ENCODE measurements around the gene LRRC46.

LRRC46 gene

GRCh38 chr17:47802341-47803022 is 29.0 kb upstream of the LRRC46 start:
- no peak overlapping the region for H3K27ac ChIP-seq (ENCODE audit: low read length)
- H3K36me3 ChIP-seq (ENCODE audit: control insufficient read depth in 1 of 2, insufficient read depth in 2 of 2, low read length in 2 of 2), result peaks cover 9 to 11% of the 10 kb centered on the region in 2 donors
- no peaks in the 10 kb centered on the region for H3K4me1 ChIP-seq (ENCODE audit: control insufficient read depth in 1 of 2, insufficient read depth in 2 of 2, low read length in 2 of 2)
- no peaks in the 10 kb centered on the region for H3K27me3 ChIP-seq (ENCODE audit: low read depth, low read length)
- H3K4me3 ChIP-seq (ENCODE audit: low read depth in 1 of 2, low read length in 2 of 2), result no peak overlapping the region
- no peaks in the 10 kb centered on the region for H3K9me3 ChIP-seq (ENCODE audit: control insufficient read depth in 1 of 2, low read length in 2 of 2)

- Histone ChIP-seq H3K36me3 (ENCODE audit: control insufficient read depth in 1 of 2, insufficient read depth in 2 of 2, low read length in 2 of 2) (peaks cover 13 to 18% of the 10 kb centered on the region in 2 donors), H3K27me3 (ENCODE audit: low read depth, low read length) (no peaks in the 10 kb centered on the region), H3K9me3 (ENCODE audit: control insufficient read depth in 1 of 2, low read length in 2 of 2) (no peaks in the 10 kb centered on the region), H3K4me1 (ENCODE audit: control insufficient read depth in 1 of 2, insufficient read depth in 2 of 2, low read length in 2 of 2) (no peaks in the 10 kb centered on the region), H3K4me3 (ENCODE audit: low read depth in 1 of 2, low read length in 2 of 2) (no peak overlapping the region), H3K27ac (ENCODE audit: low read length) (no peak overlapping the region)
Observed at GRCh38 chr17:47803201-47803600, 28.3 kb upstream of the LRRC46 start.

GRCh38 chr17:47803751-47804150 is 27.7 kb upstream of the LRRC46 start:
- peaks cover 18 to 24% of the 10 kb centered on the region in 2 donors for H3K36me3 ChIP-seq (ENCODE audit: control insufficient read depth in 1 of 2, insufficient read depth in 2 of 2, low read length in 2 of 2)
- no peak overlapping the region for H3K4me3 ChIP-seq (ENCODE audit: low read depth in 1 of 2, low read length in 2 of 2)
- H3K27ac ChIP-seq (ENCODE audit: low read length), result no peak overlapping the region
- no peaks in the 10 kb centered on the region for H3K27me3 ChIP-seq (ENCODE audit: low read depth, low read length)
- H3K4me1 ChIP-seq (ENCODE audit: control insufficient read depth in 1 of 2, insufficient read depth in 2 of 2, low read length in 2 of 2), result no peaks in the 10 kb centered on the region
- no peaks in the 10 kb centered on the region for H3K9me3 ChIP-seq (ENCODE audit: control insufficient read depth in 1 of 2, low read length in 2 of 2)

GRCh38 chr17:47804461-47804860 is 27.0 kb upstream of the LRRC46 start:
- Histone ChIP-seq H3K4me3 (ENCODE audit: low read depth in 1 of 2, low read length in 2 of 2) (no peak overlapping the region), H3K27ac (ENCODE audit: low read length) (no peak overlapping the region), H3K27me3 (ENCODE audit: low read depth, low read length) (no peaks in the 10 kb centered on the region), H3K36me3 (ENCODE audit: control insufficient read depth in 1 of 2, insufficient read depth in 2 of 2, low read length in 2 of 2) (peaks cover 26 to 31% of the 10 kb centered on the region in 2 donors), H3K9me3 (ENCODE audit: control insufficient read depth in 1 of 2, low read length in 2 of 2) (no peaks in the 10 kb centered on the region), H3K4me1 (ENCODE audit: control insufficient read depth in 1 of 2, insufficient read depth in 2 of 2, low read length in 2 of 2) (no peaks in the 10 kb centered on the region)

- no peak overlapping the region for H3K4me3 ChIP-seq (ENCODE audit: low read depth in 1 of 2, low read length in 2 of 2)
- H3K36me3 ChIP-seq (ENCODE audit: control insufficient read depth in 1 of 2, insufficient read depth in 2 of 2, low read length in 2 of 2), result peaks cover 28 to 37% of the 10 kb centered on the region in 2 donors
- no peak overlapping the region for H3K27ac ChIP-seq (ENCODE audit: low read length)
- no peaks in the 10 kb centered on the region for H3K4me1 ChIP-seq (ENCODE audit: control insufficient read depth in 1 of 2, insufficient read depth in 2 of 2, low read length in 2 of 2)
- no peaks in the 10 kb centered on the region for H3K27me3 ChIP-seq (ENCODE audit: low read depth, low read length)
- no peaks in the 10 kb centered on the region for H3K9me3 ChIP-seq (ENCODE audit: control insufficient read depth in 1 of 2, low read length in 2 of 2)
Observed at GRCh38 chr17:47806026-47806912, 25.2 kb upstream of the LRRC46 start.

- Histone ChIP-seq H3K27ac (ENCODE audit: low read length) (no peak overlapping the region), H3K27me3 (ENCODE audit: low read depth, low read length) (no peaks in the 10 kb centered on the region), H3K4me3 (ENCODE audit: low read depth in 1 of 2, low read length in 2 of 2) (no peak overlapping the region), H3K4me1 (ENCODE audit: control insufficient read depth in 1 of 2, insufficient read depth in 2 of 2, low read length in 2 of 2) (no peaks in the 10 kb centered on the region), H3K36me3 (ENCODE audit: control insufficient read depth in 1 of 2, insufficient read depth in 2 of 2, low read length in 2 of 2) (peaks cover 28 to 37% of the 10 kb centered on the region in 2 donors), H3K9me3 (ENCODE audit: control insufficient read depth in 1 of 2, low read length in 2 of 2) (no peaks in the 10 kb centered on the region)
Observed at GRCh38 chr17:47806913-47807255, 24.6 kb upstream of the LRRC46 start.

- Histone ChIP-seq H3K9me3 (ENCODE audit: control insufficient read depth in 1 of 2, low read length in 2 of 2) (no peaks in the 10 kb centered on the region), H3K27me3 (ENCODE audit: low read depth, low read length) (no peaks in the 10 kb centered on the region), H3K36me3 (ENCODE audit: control insufficient read depth in 1 of 2, insufficient read depth in 2 of 2, low read length in 2 of 2) (peaks cover 28 to 39% of the 10 kb centered on the region in 2 donors), H3K4me3 (ENCODE audit: low read depth in 1 of 2, low read length in 2 of 2) (no peak overlapping the region), H3K27ac (ENCODE audit: low read length) (no peak overlapping the region), H3K4me1 (ENCODE audit: control insufficient read depth in 1 of 2, insufficient read depth in 2 of 2, low read length in 2 of 2) (no peaks in the 10 kb centered on the region)
Observed at GRCh38 chr17:47807421-47807820, 24.0 kb upstream of the LRRC46 start.

GRCh38 chr17:47808036-47808829 is 23.2 kb upstream of the LRRC46 start:
- Histone ChIP-seq H3K27me3 (ENCODE audit: low read depth, low read length) (no peaks in the 10 kb centered on the region), H3K9me3 (ENCODE audit: control insufficient read depth in 1 of 2, low read length in 2 of 2) (no peaks in the 10 kb centered on the region), H3K36me3 (ENCODE audit: control insufficient read depth in 1 of 2, insufficient read depth in 2 of 2, low read length in 2 of 2) (peaks cover 34 to 46% of the 10 kb centered on the region in 2 donors), H3K4me3 (ENCODE audit: low read depth in 1 of 2, low read length in 2 of 2) (no peak overlapping the region), H3K27ac (ENCODE audit: low read length) (no peak overlapping the region), H3K4me1 (ENCODE audit: control insufficient read depth in 1 of 2, insufficient read depth in 2 of 2, low read length in 2 of 2) (no peaks in the 10 kb centered on the region)

- no peak overlapping the region for H3K27ac ChIP-seq (ENCODE audit: low read length)
- peaks cover 34 to 51% of the 10 kb centered on the region in 2 donors for H3K36me3 ChIP-seq (ENCODE audit: control insufficient read depth in 1 of 2, insufficient read depth in 2 of 2, low read length in 2 of 2)
Observed at GRCh38 chr17:47808830-47809480, 22.5 kb upstream of the LRRC46 start.

GRCh38 chr17:47810200-47810821 is 21.2 kb upstream of the LRRC46 start:
- Histone ChIP-seq H3K9me3 (ENCODE audit: control insufficient read depth in 1 of 2, low read length in 2 of 2) (no peaks in the 10 kb centered on the region), H3K36me3 (ENCODE audit: control insufficient read depth in 1 of 2, insufficient read depth in 2 of 2, low read length in 2 of 2) (peaks cover 40 to 61% of the 10 kb centered on the region in 2 donors), H3K27ac (ENCODE audit: low read length) (peak overlapping the region; percentile 63), H3K4me1 (ENCODE audit: control insufficient read depth in 1 of 2, insufficient read depth in 2 of 2, low read length in 2 of 2) (no peaks in the 10 kb centered on the region), H3K27me3 (ENCODE audit: low read depth, low read length) (no peaks in the 10 kb centered on the region), H3K4me3 (ENCODE audit: low read depth in 1 of 2, low read length in 2 of 2) (no peak overlapping the region)

More at GRCh38 chr17:47808830-47809480, 22.5 kb upstream of the LRRC46 start:
- no peaks in the 10 kb centered on the region for H3K9me3 ChIP-seq (ENCODE audit: control insufficient read depth in 1 of 2, low read length in 2 of 2)
- no peaks in the 10 kb centered on the region for H3K27me3 ChIP-seq (ENCODE audit: low read depth, low read length)
- H3K4me3 ChIP-seq (ENCODE audit: low read depth in 1 of 2, low read length in 2 of 2), result no peak overlapping the region
- H3K4me1 ChIP-seq (ENCODE audit: control insufficient read depth in 1 of 2, insufficient read depth in 2 of 2, low read length in 2 of 2), result no peaks in the 10 kb centered on the region

All from muscle layer of duodenum (tissue), 2 donors.